ENCODE measurements around the gene SH3PXD2B.

DNA sequence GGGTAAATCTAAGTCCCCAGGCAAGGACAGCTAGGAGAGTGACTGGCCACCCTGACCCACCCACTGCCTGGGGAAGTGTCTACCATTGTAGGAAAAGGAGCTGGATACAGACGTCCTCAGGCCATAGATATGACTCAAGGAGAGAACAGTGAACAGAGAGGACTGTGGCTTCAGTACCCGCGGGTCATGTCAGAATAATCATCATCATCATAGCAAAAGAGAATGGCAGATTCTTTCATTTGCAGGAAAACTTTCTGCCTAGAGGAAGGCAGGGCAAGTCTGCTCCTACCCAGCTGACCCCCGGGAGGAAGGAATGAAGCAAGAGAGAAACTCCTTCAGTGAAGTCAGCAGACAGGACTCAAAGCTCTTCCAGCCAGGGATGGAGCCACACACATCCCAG is 118.6 kb downstream of the SH3PXD2B start:
- TF ChIP-seq NR2C2 (CRISPR knock-in tag; IDR thresholded peaks at IDR 0.05; ENCODE audit: borderline replicate concordance) (no peak), CEBPB (IDR thresholded peaks at IDR 0.05; ENCODE audit: borderline replicate concordance, low read depth, low read length) (no peak), ZNF280D (CRISPR knock-in tag; IDR thresholded peaks at IDR 0.05) (no peak), POLR2A (IDR thresholded peaks at IDR 0.05; ENCODE audit: insufficient read depth in 1 of 2, low read depth in 2 of 2, low read length in 2 of 2) (no peak), YY1 (IDR thresholded peaks at IDR 0.05; ENCODE audit: insufficient read depth, insufficient replicate concordance, low read depth, low read length) (no peak)
